AG04450 (cell line): Measurements from ENCODE around the gene SLC16A4. TPM values are rescaled to one million over a fixed set of nuclear protein-coding genes. Genes with fewer than 3 reads are reported as not detected.

Experiments
- CTCF ChIA-PET: fragments of 300-600, 350-600 bp; formaldehyde crosslinking; extraction: SDS; loops from one replicate; lab custom pipeline; 2022; ENCODE audit warnings: antibody characterized with exemption, inconsistent platforms; lab: Charles Lee
- POLR2A ChIA-PET: fragments of 350-600 bp; formaldehyde crosslinking; extraction: SDS; loops from one replicate; lab custom pipeline; 2021; ENCODE audit warnings: antibody characterized with exemption, inconsistent platforms; lab: Yijun Ruan, JAX
- DNase-seq: peaks from one replicate; pipeline ENCODE4 v3.0.0-alpha.2; 2011; ENCODE audit warnings: low read depth, low spot score
- H3K27ac ChIP-seq: one replicate; pipeline ENCODE4 v1.5.1; 2012; ENCODE audit warnings: low read depth, low read length, control low read depth
- H3K27me3 ChIP-seq: one replicate; pipeline ENCODE4 v1.6.0; 2012; ENCODE audit warnings: low read length; ENCODE audit not compliant: control insufficient read depth, insufficient read depth
- H3K4me3 ChIP-seq: 2 replicates; pipeline ENCODE4 v1.5.1; 2011; ENCODE audit warnings: mild to moderate bottlenecking, low read depth, low read length, control low read depth
- H3K9me3 ChIP-seq: 2 replicates; pipeline ENCODE4 v1.5.1; 2012; ENCODE audit warnings: low read length; ENCODE audit not compliant: control insufficient read depth, insufficient read depth
- CTCF ChIP-seq: IDR thresholded peaks from 2 replicates; pipeline ENCODE4 v1.5.1; 2011; ENCODE audit warnings: low read depth, low read length, control low read depth, inconsistent platforms
- polyA plus RNA-seq: library from polyadenylated mRNA; depleted of rRNA; stranded (reverse); fragments of >200 nt; gene quantifications from 2 replicates; pipeline ENCODE4 v1.2.3, GENCODE V29; 2011; rRNA removed

The SLC16A4 gene
- polyA plus RNA-seq, 1 experiment, result 98.8 TPM

GRCh38 chr1:110318046-110318445 is 72.8 kb downstream of the SLC16A4 start:
- no peak for TF ChIP-seq CTCF
- POLR2A ChIA-PET, result interaction anchor here (0.7 kb wide), 1 partner anchor 77 kb away, joined by 7 read pairs; no protein-coding TSS in a partner anchor

GRCh38 chr1:110316735-110317134 is 74.1 kb downstream of the SLC16A4 start:
- TF ChIP-seq CTCF, result no peak
- DNase-seq, result no peak
- no peak overlapping the region for H3K4me3 ChIP-seq
- CTCF ChIA-PET, result interaction anchor here (2.3 to 22.0 kb wide), 3 partner anchors 108 to 144 kb away, joined by 13 to 1035 read pairs (median 19); partner anchors contain the start of gene KCNC4
- H3K27ac ChIP-seq, result no peak overlapping the region
- H3K27me3 ChIP-seq, result peaks cover 6% of the 10 kb centered on the region
- POLR2A ChIA-PET, result no interaction called here
- H3K9me3 ChIP-seq, result 0 out of 2 replicates have a peak, but pooled peaks cover 4% of the 10 kb centered on the region

More at GRCh38 chr1:110318046-110318445, 72.8 kb downstream of the SLC16A4 start:
- H3K4me3 ChIP-seq, result no peak overlapping the region
- DNase-seq, result no peak
- CTCF ChIA-PET, result interaction anchor here (1.3 to 22.0 kb wide), 4 partner anchors 110 to 178 kb away, joined by 5 to 1035 read pairs (median 16); partner anchors contain the start of gene KCNC4
- H3K27ac ChIP-seq, result no peak overlapping the region
- H3K27me3 ChIP-seq, result peaks cover 8% of the 10 kb centered on the region
- 0 out of 2 replicates have a peak, but pooled peaks cover 4% of the 10 kb centered on the region for H3K9me3 ChIP-seq

Other genes with a start within 250 kb of the SLC16A4 start
- 0.02 and 0.05 TPM in 2 replicates for gene SLC6A17, start 240.5 kb downstream of the SLC16A4 start, polyA plus RNA-seq
- gene KCNC4, start 180.7 kb downstream of the SLC16A4 start, polyA plus RNA-seq, result 0.36 and 0.63 TPM in 2 replicates
- gene RBM15, start 51.6 kb downstream of the SLC16A4 start, polyA plus RNA-seq, result 8.9 and 9.6 TPM in 2 replicates
- gene LAMTOR5, start 16.7 kb upstream of the SLC16A4 start, polyA plus RNA-seq, result 288 and 300 TPM in 2 replicates
- gene PROK1, start 60.1 kb upstream of the SLC16A4 start, polyA plus RNA-seq, result not detected in 2 replicates
- not detected in 2 replicates for gene KCNA10, start 128.1 kb upstream of the SLC16A4 start, polyA plus RNA-seq
- not detected in 2 replicates for gene KCNA2, start 215.3 kb upstream of the SLC16A4 start, polyA plus RNA-seq